ENCODE measurements around the gene KIAA0513. TPM values are rescaled to one million over a fixed set of nuclear protein-coding genes. Genes with fewer than 3 reads are reported as not detected.

Gene KIAA0513
- total and polyA plus RNA-seq, 10 donors: 1.7 to 30.0 (median 21.9) TPM

- no peak overlapping the region for H3K4me3 ChIP-seq
- intact Hi-C loops (cut with DNase I; ENCODE audit: low total_unique reads): no loop called here
- H3K9me3 ChIP-seq: no peaks in the 10 kb centered on the region
- H3K27me3 ChIP-seq (replicated peaks in 1 of 7): peaks cover 0 to 16% (median 0%) of the 10 kb centered on the region in 7 donors
- 56 to 76% (median 65%) methylated on average over 3 to 8 of the region's 8 CpGs for WGBS, 5 donors
- no peak overlapping the region for H3K27ac ChIP-seq
- peaks cover 0 to 50% (median 13%) of the 10 kb centered on the region in 6 donors for H3K36me3 ChIP-seq
- TF ChIP-seq POLR2A (IDR thresholded peaks at IDR 0.05): no peak
- TF ChIP-seq POLR2AphosphoS5 (IDR thresholded peaks at IDR 0.05): no peak
- TF ChIP-seq CTCF (IDR thresholded peaks at IDR 0.05 in 8 of 11, conservative IDR thresholded peaks at IDR 0.05 in 3 of 11): no peak
- peaks cover 0 to 26% (median 14%) of the 10 kb centered on the region in 6 donors for H3K4me1 ChIP-seq
- no peak for DNase-seq
These were observed 63.4 kb downstream of the KIAA0513 start for GRCh38 chr16:85090873-85091521.

GRCh38 chr16:85091522-85091910 lies 63.9 kb downstream of the KIAA0513 start:
- intact Hi-C loops (cut with DNase I; ENCODE audit: low total_unique reads): no loop called here
- Histone ChIP-seq H3K27ac (no peak overlapping the region), H3K36me3 (peaks cover 0 to 45% (median 13%) of the 10 kb centered on the region in 6 donors), H3K9me3 (no peaks in the 10 kb centered on the region), H3K4me3 (no peak overlapping the region), H3K27me3 (replicated peaks in 1 of 7) (peaks cover 0 to 12% (median 0%) of the 10 kb centered on the region in 7 donors), H3K4me1 (peaks cover 0 to 21% (median 11%) of the 10 kb centered on the region in 6 donors)
- TF ChIP-seq POLR2A (IDR thresholded peaks at IDR 0.05) (no peak), CTCF (IDR thresholded peaks at IDR 0.05 in 8 of 11, conservative IDR thresholded peaks at IDR 0.05 in 3 of 11) (no peak), POLR2AphosphoS5 (IDR thresholded peaks at IDR 0.05) (no peak)
- no peak for DNase-seq
- 76 to 90% (median 83%) methylated on average over 7 of the region's 7 CpGs for WGBS, 5 donors

GRCh38 chr16:85092309-85092708 lies 64.7 kb downstream of the KIAA0513 start:
- no peak for TF ChIP-seq CTCF (IDR thresholded peaks at IDR 0.05 in 8 of 11, conservative IDR thresholded peaks at IDR 0.05 in 3 of 11)
- Histone ChIP-seq H3K9me3 (no peaks in the 10 kb centered on the region), H3K4me3 (no peak overlapping the region), H3K27ac (no peak overlapping the region), H3K27me3 (replicated peaks in 1 of 7) (peaks cover 0 to 12% (median 0%) of the 10 kb centered on the region in 7 donors), H3K36me3 (peaks cover 0 to 37% (median 13%) of the 10 kb centered on the region in 6 donors), H3K4me1 (peaks cover 0 to 13% (median 4%) of the 10 kb centered on the region in 6 donors)
- DNase-seq: no peak
- intact Hi-C loops (cut with DNase I; ENCODE audit: low total_unique reads): no loop called here
- WGBS, 5 donors: 60 to 88% (median 69%) methylated on average over 9 of the region's 9 CpGs

- intact Hi-C loops (cut with DNase I; ENCODE audit: low total_unique reads): no loop called here
- Histone ChIP-seq H3K27ac (no peak overlapping the region), H3K36me3 (peaks cover 0 to 32% (median 13%) of the 10 kb centered on the region in 6 donors), H3K9me3 (no peaks in the 10 kb centered on the region), H3K4me1 (peaks cover 0 to 13% (median 4%) of the 10 kb centered on the region in 6 donors), H3K4me3 (no peak overlapping the region), H3K27me3 (replicated peaks in 1 of 7) (peaks cover 0 to 12% (median 0%) of the 10 kb centered on the region in 7 donors)
- no peak for DNase-seq
- WGBS, 5 donors: 90 to 93% (median 92%) methylated on average over 16 to 18 of the region's 18 CpGs
- TF ChIP-seq POLR2AphosphoS5 (IDR thresholded peaks at IDR 0.05): peak in 1 of 3 donors; percentile 30
- no peak for TF ChIP-seq CTCF (IDR thresholded peaks at IDR 0.05 in 8 of 11, conservative IDR thresholded peaks at IDR 0.05 in 3 of 11)
- no peak for TF ChIP-seq POLR2A (IDR thresholded peaks at IDR 0.05)
These were observed 65.3 kb downstream of the KIAA0513 start for GRCh38 chr16:85092851-85093250.

Data from spleen (tissue), 11 donors.